Lung microvascular endothelial cell (primary cell): ENCODE results near the gene CMTM1. TPM values are rescaled to one million over a fixed set of nuclear protein-coding genes. Genes with fewer than 3 reads are reported as not detected.
"Not testable (repeated sequence)": the region's sequence is repeated elsewhere in the genome, so short reads cannot be mapped to it uniquely, and the experiment has no call there.

Source experiments
- DNase-seq, 2 donors: peaks; one replicate each; pipeline versions ENCODE4 v3.0.0 to v3.0.0-alpha.2; 2010; ENCODE audit warnings: low read depth in 2 of 2
- total RNA-seq: library from RNA; depleted of rRNA; stranded (reverse); fragments of >200 nt; gene quantifications from 2 replicates; pipeline ENCODE4 v1.2.1, GENCODE V29; 2014

CMTM1 gene
- total RNA-seq, 1 donor from 2014 or later, result 1.8 TPM

- peak; percentile 51 to 61 for DNase-seq
Observed at GRCh38 chr16:66588981-66589713, 22.9 kb downstream of the CMTM1 start.

GRCh38 chr16:66590322-66590721 is 24.1 kb downstream of the CMTM1 start:
- DNase-seq, result no peak

- DNase-seq, result no peak
Observed at GRCh38 chr16:66591018-66591417, 24.8 kb downstream of the CMTM1 start.

GRCh38 chr16:66592241-66592640 is 26.0 kb downstream of the CMTM1 start:
- no peak for DNase-seq

- DNase-seq, result no peak
Observed at GRCh38 chr16:66592814-66593213, 26.6 kb downstream of the CMTM1 start.

GRCh38 chr16:66594739-66595138 is 28.5 kb downstream of the CMTM1 start:
- no peak for DNase-seq

GRCh38 chr16:66596559-66596958 is 30.3 kb downstream of the CMTM1 start:
- not testable (repeated sequence) for DNase-seq

GRCh38 chr16:66596986-66597848 is 31.0 kb downstream of the CMTM1 start:
- no peak for DNase-seq

GRCh38 chr16:66598111-66598510 is 31.9 kb downstream of the CMTM1 start:
- DNase-seq, result peak in 1 of 2 donors; percentile 16

- no peak for DNase-seq
Observed at GRCh38 chr16:66599726-66600125, 33.5 kb downstream of the CMTM1 start.

- DNase-seq, result no peak
Observed at GRCh38 chr16:66600477-66600876, 34.2 kb downstream of the CMTM1 start.

- DNase-seq, result no peak
Observed at GRCh38 chr16:66601471-66601870, 35.2 kb downstream of the CMTM1 start.

- peak; percentile 49 to 62 for DNase-seq
Observed at GRCh38 chr16:66603537-66604375, 37.5 kb downstream of the CMTM1 start.

GRCh38 chr16:66604376-66605176 is 38.3 kb downstream of the CMTM1 start, which contains the start of gene CMTM3:
Gene CMTM3 (plus strand): TSS chr16:66604704. CDS start chr16:66604806, 102 bp downstream.
- peak; percentile 64 to 78 for DNase-seq

- peak; percentile 58 to 65 for DNase-seq
Observed at GRCh38 chr16:66605177-66605978, 39.1 kb downstream of the CMTM1 start.

- no peak for DNase-seq
Observed at GRCh38 chr16:66605979-66606751, 39.9 kb downstream of the CMTM1 start.

GRCh38 chr16:66608241-66609138 is 42.3 kb downstream of the CMTM1 start:
- DNase-seq, result peak; percentile 86 to 92

GRCh38 chr16:66609139-66609510 is 42.9 kb downstream of the CMTM1 start:
- DNase-seq, result no peak
